GM12878 (cell line): Measurements from ENCODE around the gene SELENOO.

Experiments used
- MXI1 ChIP-seq: fragments of 150-350 bp; IDR thresholded peaks from 2 replicates; pipeline ENCODE4 v1.6.1; 2011; ENCODE audit warnings: low read depth, mild to moderate bottlenecking, inconsistent platforms, low read length, improper control_type of control experiment
- POLR2AphosphoS5 ChIP-seq: IDR thresholded peaks from 2 replicates; pipeline ENCODE4 v1.6.1; 2011; ENCODE audit warnings: mild to moderate bottlenecking, low read length, inconsistent platforms
- TF ChIP-seq, protein P1 (sequence below), 3 experiments: IDR thresholded peaks in 2 of 3; conservative IDR thresholded peaks in 1 of 3; 2 replicates each; pipeline ENCODE4 v1.5.1; 2011; ENCODE audit warnings: low read depth in 3 of 3, low read length in 3 of 3, mild to moderate bottlenecking in 3 of 3, control low read depth in 2 of 3, moderate library complexity in 2 of 3, inconsistent platforms in 1 of 3, mixed read lengths in 1 of 3; ENCODE audit not compliant: control insufficient read depth in 2 of 3, insufficient read depth in 1 of 3; ENCODE audit errors: extremely low read depth in 1 of 3
- TF ChIP-seq, protein P2 (sequence below): fragments of 450-650 bp; IDR thresholded peaks from 2 replicates; pipeline ENCODE4 v1.6.1; 2017; ENCODE audit warnings: mild to moderate bottlenecking
- TF ChIP-seq, protein P3 (sequence below): IDR thresholded peaks from 2 replicates; pipeline ENCODE4 v1.6.1; 2012; ENCODE audit warnings: mild to moderate bottlenecking, low read depth, low read length
- TF ChIP-seq, protein P4 (sequence below): fragments of 450-650 bp; IDR thresholded peaks from 2 replicates; pipeline ENCODE4 v1.6.1; 2018; ENCODE audit warnings: mild to moderate bottlenecking, low read depth, moderate library complexity; ENCODE audit not compliant: partially characterized antibody
- TF ChIP-seq, protein P5 (sequence below): fragments of 450-650 bp; IDR thresholded peaks from 2 replicates; pipeline ENCODE4 v1.6.1; 2018; ENCODE audit warnings: borderline replicate concordance, mild to moderate bottlenecking; ENCODE audit not compliant: partially characterized antibody

DNA sequence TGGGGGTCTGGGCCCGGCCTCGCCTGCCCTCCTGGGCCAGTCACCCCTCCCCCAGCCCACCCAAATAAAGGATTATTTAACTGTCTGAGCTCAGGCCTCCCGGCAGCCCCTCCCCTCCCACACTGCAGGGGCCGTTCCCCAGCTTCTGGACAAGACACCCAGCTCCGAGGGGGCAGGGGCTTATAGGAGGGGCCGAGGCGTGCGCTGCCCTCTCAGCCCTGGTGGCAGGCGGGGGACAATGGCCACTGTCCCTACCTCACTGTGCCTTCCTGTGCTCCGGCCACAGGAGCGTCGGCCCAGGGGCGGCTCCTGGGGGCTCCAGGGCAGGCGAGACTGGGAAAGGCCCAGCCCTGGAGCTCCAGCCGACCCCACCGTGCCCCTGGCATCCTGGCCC is 2.2 kb upstream of the SELENOO start:
- TF ChIP-seq MXI1 = no peak
- TF ChIP-seq, protein P1, sequence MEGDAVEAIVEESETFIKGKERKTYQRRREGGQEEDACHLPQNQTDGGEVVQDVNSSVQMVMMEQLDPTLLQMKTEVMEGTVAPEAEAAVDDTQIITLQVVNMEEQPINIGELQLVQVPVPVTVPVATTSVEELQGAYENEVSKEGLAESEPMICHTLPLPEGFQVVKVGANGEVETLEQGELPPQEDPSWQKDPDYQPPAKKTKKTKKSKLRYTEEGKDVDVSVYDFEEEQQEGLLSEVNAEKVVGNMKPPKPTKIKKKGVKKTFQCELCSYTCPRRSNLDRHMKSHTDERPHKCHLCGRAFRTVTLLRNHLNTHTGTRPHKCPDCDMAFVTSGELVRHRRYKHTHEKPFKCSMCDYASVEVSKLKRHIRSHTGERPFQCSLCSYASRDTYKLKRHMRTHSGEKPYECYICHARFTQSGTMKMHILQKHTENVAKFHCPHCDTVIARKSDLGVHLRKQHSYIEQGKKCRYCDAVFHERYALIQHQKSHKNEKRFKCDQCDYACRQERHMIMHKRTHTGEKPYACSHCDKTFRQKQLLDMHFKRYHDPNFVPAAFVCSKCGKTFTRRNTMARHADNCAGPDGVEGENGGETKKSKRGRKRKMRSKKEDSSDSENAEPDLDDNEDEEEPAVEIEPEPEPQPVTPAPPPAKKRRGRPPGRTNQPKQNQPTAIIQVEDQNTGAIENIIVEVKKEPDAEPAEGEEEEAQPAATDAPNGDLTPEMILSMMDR (IDR thresholded peaks at IDR 0.05 in 2 of 3, conservative IDR thresholded peaks at IDR 0.05 in 1 of 3; ENCODE audit: control insufficient read depth in 2 of 3, extremely low read depth in 1 of 3, insufficient read depth in 1 of 3, low read depth in 3 of 3, low read length in 3 of 3) = no peak
- TF ChIP-seq, protein P2, sequence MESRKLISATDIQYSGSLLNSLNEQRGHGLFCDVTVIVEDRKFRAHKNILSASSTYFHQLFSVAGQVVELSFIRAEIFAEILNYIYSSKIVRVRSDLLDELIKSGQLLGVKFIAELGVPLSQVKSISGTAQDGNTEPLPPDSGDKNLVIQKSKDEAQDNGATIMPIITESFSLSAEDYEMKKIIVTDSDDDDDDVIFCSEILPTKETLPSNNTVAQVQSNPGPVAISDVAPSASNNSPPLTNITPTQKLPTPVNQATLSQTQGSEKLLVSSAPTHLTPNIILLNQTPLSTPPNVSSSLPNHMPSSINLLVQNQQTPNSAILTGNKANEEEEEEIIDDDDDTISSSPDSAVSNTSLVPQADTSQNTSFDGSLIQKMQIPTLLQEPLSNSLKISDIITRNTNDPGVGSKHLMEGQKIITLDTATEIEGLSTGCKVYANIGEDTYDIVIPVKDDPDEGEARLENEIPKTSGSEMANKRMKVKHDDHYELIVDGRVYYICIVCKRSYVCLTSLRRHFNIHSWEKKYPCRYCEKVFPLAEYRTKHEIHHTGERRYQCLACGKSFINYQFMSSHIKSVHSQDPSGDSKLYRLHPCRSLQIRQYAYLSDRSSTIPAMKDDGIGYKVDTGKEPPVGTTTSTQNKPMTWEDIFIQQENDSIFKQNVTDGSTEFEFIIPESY = no peak
- TF ChIP-seq, protein P3, sequence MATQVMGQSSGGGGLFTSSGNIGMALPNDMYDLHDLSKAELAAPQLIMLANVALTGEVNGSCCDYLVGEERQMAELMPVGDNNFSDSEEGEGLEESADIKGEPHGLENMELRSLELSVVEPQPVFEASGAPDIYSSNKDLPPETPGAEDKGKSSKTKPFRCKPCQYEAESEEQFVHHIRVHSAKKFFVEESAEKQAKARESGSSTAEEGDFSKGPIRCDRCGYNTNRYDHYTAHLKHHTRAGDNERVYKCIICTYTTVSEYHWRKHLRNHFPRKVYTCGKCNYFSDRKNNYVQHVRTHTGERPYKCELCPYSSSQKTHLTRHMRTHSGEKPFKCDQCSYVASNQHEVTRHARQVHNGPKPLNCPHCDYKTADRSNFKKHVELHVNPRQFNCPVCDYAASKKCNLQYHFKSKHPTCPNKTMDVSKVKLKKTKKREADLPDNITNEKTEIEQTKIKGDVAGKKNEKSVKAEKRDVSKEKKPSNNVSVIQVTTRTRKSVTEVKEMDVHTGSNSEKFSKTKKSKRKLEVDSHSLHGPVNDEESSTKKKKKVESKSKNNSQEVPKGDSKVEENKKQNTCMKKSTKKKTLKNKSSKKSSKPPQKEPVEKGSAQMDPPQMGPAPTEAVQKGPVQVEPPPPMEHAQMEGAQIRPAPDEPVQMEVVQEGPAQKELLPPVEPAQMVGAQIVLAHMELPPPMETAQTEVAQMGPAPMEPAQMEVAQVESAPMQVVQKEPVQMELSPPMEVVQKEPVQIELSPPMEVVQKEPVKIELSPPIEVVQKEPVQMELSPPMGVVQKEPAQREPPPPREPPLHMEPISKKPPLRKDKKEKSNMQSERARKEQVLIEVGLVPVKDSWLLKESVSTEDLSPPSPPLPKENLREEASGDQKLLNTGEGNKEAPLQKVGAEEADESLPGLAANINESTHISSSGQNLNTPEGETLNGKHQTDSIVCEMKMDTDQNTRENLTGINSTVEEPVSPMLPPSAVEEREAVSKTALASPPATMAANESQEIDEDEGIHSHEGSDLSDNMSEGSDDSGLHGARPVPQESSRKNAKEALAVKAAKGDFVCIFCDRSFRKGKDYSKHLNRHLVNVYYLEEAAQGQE = no peak
- TF ChIP-seq POLR2AphosphoS5 = no peak
- TF ChIP-seq, protein P4, sequence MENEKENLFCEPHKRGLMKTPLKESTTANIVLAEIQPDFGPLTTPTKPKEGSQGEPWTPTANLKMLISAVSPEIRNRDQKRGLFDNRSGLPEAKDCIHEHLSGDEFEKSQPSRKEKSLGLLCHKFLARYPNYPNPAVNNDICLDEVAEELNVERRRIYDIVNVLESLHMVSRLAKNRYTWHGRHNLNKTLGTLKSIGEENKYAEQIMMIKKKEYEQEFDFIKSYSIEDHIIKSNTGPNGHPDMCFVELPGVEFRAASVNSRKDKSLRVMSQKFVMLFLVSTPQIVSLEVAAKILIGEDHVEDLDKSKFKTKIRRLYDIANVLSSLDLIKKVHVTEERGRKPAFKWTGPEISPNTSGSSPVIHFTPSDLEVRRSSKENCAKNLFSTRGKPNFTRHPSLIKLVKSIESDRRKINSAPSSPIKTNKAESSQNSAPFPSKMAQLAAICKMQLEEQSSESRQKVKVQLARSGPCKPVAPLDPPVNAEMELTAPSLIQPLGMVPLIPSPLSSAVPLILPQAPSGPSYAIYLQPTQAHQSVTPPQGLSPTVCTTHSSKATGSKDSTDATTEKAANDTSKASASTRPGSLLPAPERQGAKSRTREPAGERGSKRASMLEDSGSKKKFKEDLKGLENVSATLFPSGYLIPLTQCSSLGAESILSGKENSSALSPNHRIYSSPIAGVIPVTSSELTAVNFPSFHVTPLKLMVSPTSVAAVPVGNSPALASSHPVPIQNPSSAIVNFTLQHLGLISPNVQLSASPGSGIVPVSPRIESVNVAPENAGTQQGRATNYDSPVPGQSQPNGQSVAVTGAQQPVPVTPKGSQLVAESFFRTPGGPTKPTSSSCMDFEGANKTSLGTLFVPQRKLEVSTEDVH = no peak
- TF ChIP-seq, protein P5, sequence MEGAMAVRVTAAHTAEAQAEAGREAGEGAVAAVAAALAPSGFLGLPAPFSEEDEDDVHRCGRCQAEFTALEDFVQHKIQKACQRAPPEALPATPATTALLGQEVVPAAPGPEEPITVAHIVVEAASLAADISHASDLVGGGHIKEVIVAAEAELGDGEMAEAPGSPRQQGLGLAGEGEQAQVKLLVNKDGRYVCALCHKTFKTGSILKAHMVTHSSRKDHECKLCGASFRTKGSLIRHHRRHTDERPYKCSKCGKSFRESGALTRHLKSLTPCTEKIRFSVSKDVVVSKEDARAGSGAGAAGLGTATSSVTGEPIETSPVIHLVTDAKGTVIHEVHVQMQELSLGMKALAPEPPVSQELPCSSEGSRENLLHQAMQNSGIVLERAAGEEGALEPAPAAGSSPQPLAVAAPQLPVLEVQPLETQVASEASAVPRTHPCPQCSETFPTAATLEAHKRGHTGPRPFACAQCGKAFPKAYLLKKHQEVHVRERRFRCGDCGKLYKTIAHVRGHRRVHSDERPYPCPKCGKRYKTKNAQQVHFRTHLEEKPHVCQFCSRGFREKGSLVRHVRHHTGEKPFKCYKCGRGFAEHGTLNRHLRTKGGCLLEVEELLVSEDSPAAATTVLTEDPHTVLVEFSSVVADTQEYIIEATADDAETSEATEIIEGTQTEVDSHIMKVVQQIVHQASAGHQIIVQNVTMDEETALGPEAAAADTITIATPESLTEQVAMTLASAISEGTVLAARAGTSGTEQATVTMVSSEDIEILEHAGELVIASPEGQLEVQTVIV = no peak
